Stimulated activated CD4-positive, alpha-beta T cell treated with anti-CD3 and anti-CD28 coated beads, TNF-alpha, amount 100 ng/mL, for 48 hours (primary cell): ENCODE data around the gene TRMT10B.

Experiments used
- DNase-seq, 3 donors: peaks; one replicate each; pipeline ENCODE4 v3.0.0-alpha.2; 2020; ENCODE audit warnings: low read depth in 3 of 3

The TRMT10B gene, protein sequence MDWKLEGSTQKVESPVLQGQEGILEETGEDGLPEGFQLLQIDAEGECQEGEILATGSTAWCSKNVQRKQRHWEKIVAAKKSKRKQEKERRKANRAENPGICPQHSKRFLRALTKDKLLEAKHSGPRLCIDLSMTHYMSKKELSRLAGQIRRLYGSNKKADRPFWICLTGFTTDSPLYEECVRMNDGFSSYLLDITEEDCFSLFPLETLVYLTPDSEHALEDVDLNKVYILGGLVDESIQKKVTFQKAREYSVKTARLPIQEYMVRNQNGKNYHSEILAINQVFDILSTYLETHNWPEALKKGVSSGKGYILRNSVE

DNA sequence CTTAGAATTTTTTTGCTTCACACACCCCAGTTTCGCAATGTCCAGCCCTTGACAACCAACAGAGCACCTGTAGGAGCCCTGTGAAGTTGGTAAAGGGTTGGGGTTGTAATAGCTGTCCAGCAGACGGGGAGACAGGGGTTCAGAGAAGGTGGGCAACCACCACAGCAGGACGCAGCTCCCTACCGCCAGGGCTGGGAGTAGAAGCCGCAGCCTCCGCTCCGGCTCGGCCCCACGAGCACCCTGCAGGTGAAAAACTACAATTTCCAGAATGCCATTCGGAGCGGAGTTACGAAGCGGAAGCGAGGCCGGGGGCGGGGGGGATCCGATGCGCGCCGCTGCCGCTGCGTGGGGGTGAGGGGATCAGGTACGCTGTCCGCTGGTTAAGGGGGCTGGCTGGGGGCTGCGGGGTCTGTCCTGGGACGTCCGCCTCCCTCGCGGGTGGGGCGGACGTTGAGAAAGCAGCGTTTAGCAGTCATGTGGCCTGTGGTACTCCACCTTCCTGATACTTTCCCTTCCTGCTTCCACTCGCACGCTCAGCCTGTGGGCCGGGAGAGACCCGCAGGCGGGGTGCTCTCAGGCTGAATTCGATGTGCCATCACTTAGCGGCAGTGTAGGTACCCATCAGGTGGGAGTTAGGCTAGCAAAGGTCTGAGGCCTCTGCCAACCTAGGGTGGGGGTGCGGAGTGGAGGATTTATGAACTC, at the start of gene TRMT10B:
TSS of gene TRMT10B (plus strand) at position 317 of the 702 bp plus-strand sequence. CDS start 8,127 bp downstream, outside the sequence.
- DNase-seq, result peak; percentile 47 to 72 (median 57)

DNA sequence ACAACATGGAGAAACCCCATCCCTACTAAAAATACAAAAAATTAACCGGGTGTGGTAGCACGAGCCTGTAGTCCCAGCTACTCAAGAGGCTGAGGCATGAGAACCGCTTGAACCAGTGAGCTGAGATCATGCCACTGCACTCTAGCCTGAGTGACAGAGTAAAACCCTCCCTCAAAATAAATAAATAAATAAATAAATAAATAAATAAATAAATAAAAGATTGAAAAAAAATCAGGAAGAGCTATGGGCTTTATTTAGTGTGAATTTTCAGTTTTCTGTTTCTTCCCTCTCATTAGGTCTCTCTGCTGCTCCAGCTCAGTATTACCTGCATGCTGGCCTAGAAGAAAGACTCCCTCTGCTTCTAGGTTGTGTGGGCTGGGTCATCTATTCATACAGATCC, 47.8 kb upstream of the TRMT10B start:
- no peak for DNase-seq

DNA sequence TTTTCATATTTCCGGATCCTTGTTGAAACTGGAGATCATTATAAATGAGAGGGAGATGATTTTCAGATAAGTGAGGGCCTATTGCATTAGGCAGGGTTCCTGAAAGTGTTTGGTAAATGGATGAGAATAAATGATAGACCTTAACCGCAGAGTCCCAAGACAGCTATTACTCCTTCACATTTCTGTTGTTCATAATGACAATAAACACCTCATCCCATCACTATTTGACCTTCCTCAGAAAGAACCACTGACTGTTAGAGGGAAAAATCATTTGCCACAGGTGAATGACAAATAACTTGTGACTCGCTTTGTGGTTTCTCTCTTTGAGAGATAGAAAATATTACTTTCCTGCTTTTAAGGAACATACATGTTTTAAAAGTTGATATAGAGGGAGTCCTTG, 47.3 kb upstream of the TRMT10B start:
- DNase-seq, result no peak

DNA sequence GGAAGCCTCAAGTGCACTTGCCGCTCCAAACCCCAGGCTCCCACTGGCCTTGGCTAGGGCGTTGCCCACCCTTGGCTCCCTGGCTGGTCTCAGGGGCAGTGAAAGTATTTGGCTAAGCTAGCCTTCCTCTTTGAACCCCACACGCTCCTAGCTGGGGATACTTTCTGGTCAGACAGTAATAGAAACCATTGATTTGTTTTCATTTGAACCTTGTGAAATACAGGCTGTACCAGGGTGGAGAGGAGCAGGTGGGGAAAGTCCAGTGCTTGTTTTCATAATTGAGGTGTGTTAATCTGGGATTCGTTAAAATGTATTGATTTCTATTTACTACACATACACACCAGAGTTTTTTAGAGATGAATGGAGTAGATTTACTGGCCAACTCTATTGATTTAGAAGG, 45.9 kb upstream of the TRMT10B start:
- no peak for DNase-seq

DNA sequence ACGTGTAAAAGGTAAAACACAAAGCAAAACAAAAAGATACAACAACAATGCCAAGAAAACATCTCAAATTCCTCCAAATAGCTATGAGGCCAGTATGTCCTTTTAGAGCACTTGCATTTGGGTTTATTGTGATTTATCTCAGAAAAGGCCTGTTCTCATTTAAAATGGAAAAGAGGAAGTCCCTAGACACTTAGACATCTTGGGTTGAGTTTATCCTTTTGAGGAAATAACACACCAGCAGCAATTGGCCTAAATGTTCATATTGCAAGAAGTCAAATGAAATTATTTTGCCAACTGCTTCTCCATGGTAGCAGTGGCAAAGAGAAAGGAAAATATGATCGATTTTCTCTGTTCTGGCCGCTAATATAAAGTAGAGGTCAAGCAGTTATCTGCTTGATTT, 43.6 kb upstream of the TRMT10B start:
- DNase-seq, result no peak

DNA sequence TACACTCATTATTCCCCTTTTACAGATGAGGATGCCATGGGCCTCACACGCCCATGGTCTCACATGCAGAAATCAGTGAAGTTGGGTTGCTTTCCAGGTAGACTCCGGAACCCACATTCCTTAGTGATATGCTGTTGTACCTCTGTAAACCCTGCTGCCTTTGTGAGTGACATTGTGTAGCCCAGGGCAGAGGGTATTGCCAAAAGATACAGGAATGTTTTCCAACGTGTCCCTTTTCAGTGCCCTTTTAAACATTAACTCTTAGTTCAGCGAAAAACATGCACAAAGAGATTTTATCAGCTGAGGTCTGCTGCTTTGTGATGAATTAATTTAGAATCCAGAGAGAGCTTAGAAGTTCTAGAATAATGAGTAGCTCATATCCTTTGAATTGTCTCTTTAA, 38.3 kb upstream of the TRMT10B start:
- DNase-seq, result no peak

DNA sequence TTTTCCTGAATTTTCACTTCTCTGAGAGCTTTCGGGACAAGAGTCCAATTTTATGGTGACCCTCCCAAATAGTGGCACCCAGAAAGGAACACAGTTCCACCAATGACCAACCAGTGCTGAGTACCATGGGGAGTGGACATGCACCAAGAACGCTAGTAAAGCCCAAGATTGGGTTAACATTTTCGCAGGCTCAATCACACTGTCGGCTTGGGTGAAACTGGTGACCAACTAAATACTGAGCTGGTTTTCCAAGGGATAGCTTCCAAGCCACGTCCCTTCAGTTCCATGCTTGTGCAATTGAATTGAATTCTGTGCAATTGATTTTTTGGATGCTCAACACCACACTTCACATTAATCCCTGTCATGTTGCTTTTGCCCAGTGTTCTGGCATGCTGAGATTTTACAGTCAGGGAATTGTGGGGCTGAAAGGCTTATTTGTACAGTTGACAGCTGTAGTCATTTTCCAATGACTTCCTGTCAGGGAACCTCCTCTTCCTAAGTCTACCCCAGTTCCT, 37.6 kb upstream of the TRMT10B start:
- DNase-seq, result no peak

DNA sequence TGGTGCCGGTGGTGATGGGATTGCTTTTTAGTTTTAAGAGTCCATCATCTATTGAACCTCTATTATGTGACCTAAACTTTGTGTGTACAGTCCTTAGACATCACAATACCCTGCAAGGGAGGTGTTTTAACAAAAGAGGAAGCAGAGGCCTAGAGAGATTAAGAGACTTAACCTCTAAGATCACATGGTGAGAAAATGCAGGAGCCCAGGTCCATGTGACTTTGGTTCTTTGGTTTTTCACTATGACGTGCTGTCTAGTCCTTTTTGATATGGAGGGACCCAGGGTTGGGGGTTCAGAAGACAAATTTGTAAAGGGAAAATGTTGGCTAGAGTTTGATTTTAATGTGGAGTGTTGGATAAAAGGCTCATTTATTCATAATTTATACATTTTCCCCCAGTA, 34.1 kb upstream of the TRMT10B start:
- DNase-seq, result no peak

DNA sequence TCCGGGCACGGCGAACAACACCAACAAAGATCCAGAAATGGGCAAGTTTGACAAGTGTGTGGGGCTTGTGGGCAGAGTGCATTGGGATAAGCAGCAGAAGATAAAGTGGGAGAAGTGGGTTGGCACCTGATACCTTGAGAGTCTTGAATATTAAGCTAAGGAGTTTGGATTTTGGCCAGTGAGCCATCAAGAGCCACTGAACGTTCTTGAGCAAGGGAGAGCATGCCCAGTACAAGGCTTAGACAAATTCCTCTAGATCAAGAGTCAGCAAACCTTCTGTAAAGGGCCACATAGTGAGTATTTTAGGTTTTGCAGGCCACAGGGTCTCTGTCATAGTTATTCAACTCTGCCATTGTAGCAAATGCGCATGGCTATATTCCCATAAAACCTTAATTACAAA, 26.6 kb upstream of the TRMT10B start:
- no peak for DNase-seq

DNA sequence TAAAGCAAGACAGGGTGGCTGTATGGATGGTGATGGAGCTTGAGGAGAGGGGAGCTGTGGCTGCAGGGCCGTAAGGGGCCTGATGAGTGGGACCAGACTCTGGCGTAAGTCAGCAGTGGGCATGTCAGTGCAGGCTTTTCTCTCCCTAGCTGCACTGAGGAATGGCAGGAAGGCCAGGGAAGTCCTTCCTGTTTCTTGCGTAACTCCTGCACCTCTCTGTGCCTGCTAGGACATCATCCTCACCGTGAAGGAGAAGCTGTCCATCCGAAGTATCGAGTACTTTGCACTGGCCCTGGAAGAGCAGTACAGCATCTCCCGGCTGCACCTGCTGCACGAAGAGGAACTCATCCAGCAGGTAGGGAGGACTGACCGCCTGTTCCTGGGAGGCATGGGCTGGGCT, 24.1 kb upstream of the TRMT10B start:
- no peak for DNase-seq

DNA sequence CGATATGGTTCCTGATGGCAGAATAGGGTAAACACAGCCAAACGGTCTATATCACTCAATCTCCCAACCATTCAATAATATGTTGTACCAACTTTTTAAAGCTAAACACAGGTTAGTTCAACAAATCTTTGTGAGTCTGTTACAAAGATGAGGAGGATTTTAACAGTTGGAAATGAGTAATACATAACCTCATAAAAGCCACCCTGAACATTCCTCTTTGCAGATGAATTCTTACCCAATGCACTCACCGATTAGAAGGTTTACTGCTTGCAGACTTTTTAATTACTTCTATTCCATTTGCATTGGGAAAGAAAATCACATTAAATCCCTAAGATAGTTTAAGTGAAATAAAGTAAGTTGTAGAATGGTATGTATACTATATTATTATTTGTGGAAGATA, 23.3 kb upstream of the TRMT10B start:
- DNase-seq, result no peak

DNA sequence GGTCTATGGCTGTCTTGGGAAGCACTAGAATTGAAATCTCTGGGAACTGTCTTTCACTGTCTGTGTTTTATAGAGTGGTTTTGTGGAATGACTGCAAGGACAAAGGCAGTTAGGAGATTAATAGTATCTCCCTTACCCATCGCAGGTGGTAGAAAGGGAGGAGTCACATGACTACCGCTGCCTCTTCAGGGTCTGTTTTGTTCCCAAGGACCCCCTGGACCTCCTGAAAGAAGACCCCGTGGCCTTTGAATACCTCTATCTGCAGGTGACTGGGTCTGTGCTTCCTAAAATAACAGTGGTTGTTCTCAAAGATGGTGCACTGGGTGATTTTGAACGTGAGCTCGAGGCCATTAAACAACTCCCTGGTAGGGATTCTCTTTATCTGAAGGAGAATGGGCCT, 22.8 kb upstream of the TRMT10B start:
- DNase-seq, result no peak

DNA sequence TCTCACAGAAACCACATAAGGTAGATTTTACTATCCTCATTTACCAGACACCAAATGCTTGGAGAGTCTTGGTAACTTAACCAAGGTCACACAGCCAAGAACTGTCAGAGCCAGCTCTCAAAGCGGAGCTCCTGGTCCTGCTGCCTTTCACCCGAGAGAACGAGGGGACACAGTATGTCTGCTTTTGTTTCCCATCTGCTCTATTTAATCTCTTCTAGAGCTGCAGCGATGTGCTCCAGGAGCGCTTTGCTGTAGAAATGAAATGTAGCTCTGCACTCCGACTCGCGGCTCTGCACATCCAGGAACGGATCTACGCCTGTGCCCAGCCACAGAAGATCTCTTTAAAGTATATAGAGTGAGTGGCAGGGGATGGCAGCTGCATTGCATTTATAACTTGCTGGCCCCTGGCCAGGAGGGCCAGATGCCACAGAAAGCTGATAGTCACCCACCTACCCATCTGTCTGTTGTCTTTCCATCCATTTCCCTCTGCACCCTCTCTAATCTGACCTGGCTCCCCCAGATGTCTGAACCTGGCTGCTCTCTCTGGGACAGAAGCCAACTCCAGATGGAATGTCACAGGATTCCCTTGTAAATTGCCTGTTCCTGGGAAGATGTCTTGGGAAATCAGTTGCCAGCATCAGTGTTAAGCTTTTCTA, 21.4 kb upstream of the TRMT10B start:
- no peak for DNase-seq

DNA sequence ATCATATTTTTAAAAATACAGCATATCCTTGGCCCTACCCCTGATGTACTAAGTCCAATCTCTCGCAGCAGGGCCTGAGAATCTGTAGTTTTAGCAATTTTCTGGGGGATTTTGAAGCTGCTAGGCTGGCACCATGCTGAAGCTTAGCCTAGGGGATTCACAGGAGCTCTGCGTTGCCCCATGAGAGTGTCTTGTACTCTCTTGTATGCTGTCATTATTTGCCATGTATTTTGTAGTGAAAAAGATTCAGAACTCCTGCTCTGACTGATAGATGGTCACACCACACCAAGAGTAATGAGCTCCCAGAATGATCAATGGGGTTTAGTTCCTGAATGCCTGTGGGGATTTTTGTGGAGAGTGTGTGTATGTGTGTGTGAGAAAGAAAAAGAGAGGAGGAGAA, 20.7 kb upstream of the TRMT10B start:
- DNase-seq, result no peak

DNA sequence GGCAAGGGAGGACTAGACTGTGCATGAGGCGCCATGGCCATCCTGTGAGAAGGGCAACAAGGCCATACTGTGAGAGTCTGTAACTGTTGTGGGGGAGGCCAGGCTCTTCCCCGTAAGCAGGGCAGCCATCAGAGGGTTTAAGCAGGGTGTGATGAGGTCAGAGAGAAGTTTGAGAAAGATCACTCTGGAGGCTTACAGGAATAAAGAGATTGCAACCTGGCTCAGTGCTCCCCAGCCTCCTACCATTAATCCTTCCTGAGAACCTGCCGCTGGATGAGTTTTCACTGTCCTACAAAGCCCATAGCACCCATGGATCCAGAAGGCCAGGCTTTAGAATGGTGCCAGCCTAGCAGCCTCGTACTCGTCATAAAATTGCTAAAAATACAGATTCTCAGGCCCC, 14.4 kb upstream of the TRMT10B start:
- DNase-seq, result no peak

DNA sequence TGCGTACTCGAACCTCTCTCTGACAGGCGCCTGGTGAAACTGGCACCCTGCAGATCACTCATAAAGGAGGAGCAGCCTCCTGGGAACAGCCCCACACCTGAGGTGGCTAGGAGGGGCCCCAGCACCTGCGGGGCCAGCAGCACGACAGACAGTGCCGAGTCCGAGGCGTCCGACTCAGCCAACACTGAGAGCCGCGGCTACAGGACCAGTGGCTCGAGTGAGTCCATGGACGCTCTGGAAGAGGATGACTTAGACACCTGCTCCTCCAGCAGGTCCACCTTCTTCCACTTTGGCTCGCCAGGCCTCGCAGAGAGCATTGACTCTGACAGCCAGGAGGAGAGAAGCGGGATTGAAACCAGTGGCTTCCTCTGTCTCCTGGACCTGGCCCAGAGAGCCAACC, 13.5 kb upstream of the TRMT10B start:
- DNase-seq, result no peak

DNA sequence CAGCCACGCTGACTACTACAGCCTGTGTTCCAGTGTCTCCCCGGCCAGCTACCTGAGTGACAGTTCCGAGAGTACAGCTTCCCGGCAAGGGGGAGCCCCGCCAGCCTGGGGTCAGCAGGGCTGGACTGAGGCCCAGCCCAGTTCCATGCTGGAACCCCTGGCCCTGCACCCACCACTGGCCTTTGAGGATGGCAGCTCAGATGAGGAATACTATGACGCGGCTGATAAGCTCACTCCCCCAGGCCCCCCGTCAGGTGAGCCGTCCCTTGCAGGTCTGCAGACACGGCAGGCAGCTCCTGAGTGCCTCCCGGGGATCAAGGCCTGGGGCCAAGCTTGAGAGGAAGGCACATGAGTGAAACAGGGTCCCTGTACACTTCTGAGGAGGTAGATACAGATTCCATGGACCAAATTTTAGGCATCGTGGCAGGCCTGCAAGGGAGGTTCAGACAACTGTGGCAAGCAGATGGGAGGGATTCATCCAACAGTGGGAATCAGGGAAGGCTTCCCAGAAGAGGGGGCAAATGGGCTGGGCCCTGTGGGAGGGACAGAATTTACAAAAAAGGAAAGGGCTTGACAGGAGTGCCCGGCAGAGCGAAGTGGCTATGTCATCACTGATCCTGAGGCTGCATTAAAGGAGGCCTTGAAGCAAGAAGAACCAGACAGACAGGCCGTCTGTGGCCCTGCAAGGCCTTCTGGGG, 12.8 kb upstream of the TRMT10B start:
- no peak for DNase-seq

DNA sequence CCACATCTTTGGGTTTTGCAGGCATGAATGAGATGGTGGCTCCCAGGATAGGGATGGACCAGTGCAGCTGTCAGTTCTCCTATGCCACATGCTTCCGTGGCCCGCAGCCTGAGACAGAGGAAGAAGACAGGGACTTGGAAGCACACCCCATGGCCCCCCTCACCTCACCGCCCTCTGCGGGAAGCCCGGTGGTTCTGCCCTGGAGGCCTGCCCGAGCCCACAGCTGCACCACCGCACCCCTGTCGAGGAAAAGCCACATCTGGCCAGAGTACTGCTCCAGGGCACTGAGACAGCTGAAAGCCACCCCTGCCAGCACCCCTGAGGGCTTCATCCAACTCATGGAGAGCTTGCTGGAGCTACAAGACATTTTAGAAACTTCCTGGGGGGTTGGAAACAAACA, 7.6 kb upstream of the TRMT10B start:
- DNase-seq, result no peak

DNA sequence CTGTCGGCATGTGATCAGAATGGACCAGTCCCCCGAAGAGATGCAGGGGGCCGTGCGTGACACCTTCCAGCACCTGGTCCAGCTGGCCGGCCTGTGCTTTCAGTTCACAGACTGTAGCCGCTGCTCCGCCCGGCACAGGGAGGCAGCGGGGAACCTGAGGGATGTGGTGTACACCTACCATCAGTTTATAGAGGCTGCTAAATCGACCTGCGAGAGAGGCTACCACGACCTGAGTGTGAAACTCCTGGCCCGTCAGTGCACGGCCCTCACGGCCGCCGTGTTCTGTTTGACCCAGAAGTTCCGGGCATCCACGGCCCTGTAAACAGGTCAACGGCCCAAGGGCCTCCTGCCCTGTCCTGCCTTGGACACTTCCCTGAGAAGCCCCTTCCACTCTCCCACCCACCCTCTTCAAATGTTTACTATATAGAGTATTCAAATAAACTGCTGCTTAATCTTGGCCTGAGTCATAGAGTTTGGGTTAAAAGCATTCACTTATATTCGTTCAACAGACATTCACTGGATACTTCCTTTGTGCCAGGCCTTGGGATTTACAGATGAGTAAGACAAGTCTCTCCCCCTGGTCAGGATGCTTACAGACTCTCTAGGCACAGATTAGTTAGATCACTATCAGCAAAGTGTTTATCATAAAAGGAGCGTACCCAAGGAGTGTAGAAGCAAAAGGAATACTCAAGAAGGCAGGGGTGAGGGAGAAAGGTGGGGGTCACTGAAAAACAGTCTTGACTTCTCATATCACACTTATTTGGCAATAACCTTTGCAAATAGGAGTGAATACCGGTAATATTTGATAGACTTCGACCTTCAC, 6.9 kb upstream of the TRMT10B start:
- no peak for DNase-seq

DNA sequence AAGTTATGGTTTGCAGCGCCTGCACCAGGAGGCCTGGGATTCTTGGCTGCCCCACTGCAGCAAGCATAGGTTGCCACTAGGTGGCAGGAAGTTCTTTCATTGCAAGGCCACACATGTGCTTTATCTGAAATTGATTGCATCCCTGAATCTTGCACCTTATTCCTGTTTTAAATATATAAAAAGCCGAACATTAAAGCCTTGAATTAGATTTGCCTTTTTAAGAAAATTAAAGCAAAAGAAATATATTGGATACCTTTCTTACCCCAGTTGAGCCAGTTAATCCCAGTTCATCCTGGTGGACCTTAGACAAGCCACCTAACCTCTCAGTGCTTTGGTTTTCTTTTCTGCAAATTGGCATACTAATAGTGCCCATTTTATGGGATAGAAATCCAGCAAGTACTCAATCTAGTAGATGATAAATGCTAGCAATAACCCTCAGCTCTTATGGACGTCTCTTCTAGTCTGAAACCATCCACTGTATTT, 6.3 kb upstream of the TRMT10B start:
- DNase-seq, result peak; percentile 15 to 33 (median 18)

DNA sequence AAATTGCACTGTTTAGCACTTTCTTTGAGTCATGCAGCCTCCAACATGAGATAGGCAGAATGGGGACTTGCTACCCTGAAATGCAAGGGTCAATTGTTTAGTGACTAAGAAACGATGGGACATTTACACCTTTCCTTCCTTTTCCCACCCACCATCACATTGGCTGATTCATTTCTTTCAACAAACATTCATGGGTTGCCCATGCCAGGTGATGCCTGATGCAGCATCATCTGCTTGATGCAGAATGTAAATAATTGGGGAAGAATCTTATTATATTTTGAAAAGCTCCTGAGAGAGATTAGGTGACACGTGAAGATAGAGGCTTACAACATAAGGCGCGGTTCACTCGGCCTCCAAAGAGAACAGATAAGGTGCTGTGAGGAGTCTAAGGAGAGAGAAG, 4.5 kb upstream of the TRMT10B start:
- no peak for DNase-seq
